Mesenchymal stem cell (in vitro differentiated cells and primary cell): ENCODE measurements around the gene SMARCA5.

Experiments used
- DNase-seq: peaks from one replicate; pipeline ENCODE4 v3.0.0-alpha.2; 2013
- H2AFZ ChIP-seq: one replicate; pipeline ENCODE4 v1.6.1; 2013; ENCODE audit warnings: low read depth, mild to moderate bottlenecking, control low read depth, inconsistent platforms, low read length, moderate library complexity
- H2AK5ac ChIP-seq: 2 replicates; pipeline ENCODE4 v1.6.1; 2013; ENCODE audit warnings: low read length, moderate library complexity, mild to moderate bottlenecking, inconsistent platforms; ENCODE audit not compliant: severe bottlenecking
- H2BK120ac ChIP-seq: one replicate; pipeline ENCODE4 v1.6.1; 2013; ENCODE audit warnings: low read depth, mild to moderate bottlenecking, inconsistent platforms, low read length, moderate library complexity
- H2BK12ac ChIP-seq, 2 experiments: one replicate each; pipeline ENCODE4 v1.6.1; 2013; ENCODE audit warnings: inconsistent platforms in 2 of 2, low read length in 2 of 2, mild to moderate bottlenecking in 2 of 2, moderate library complexity in 2 of 2, control low read depth in 1 of 2
- H2BK15ac ChIP-seq: one replicate; pipeline ENCODE4 v1.6.1; 2013; ENCODE audit warnings: mild to moderate bottlenecking, low read depth, inconsistent platforms; ENCODE audit not compliant: poor library complexity, severe bottlenecking
- H2BK5ac ChIP-seq: 2 replicates; pipeline ENCODE4 v1.6.1; 2013; ENCODE audit warnings: low read depth, mild to moderate bottlenecking, low read length, control low read depth, inconsistent platforms; ENCODE audit not compliant: poor library complexity, severe bottlenecking
- H3K14ac ChIP-seq, 2 experiments: one replicate each; pipeline ENCODE4 v1.6.1; 2013; ENCODE audit warnings: inconsistent platforms in 2 of 2, low read length in 2 of 2, control low read depth in 1 of 2, mild to moderate bottlenecking in 1 of 2, moderate library complexity in 1 of 2
- H3K18ac ChIP-seq, 2 experiments: one replicate each; pipeline ENCODE4 v1.6.1; 2013; ENCODE audit warnings: inconsistent platforms in 2 of 2, low read length in 2 of 2, control low read depth in 1 of 2, low read depth in 1 of 2, mild to moderate bottlenecking in 1 of 2
- H3K23ac ChIP-seq, 2 experiments: one replicate each; pipeline ENCODE4 v1.6.1; 2013; ENCODE audit warnings: inconsistent platforms in 2 of 2, low read length in 2 of 2, mild to moderate bottlenecking in 2 of 2, moderate library complexity in 2 of 2, control low read depth in 1 of 2
- H3K27ac ChIP-seq: 2 replicates; pipeline ENCODE4 v1.5.1; 2013; ENCODE audit warnings: mild to moderate bottlenecking, moderate library complexity, low read length, control low read depth, inconsistent platforms; ENCODE audit not compliant: poor library complexity, severe bottlenecking
- H3K27me3 ChIP-seq, 2 experiments: 2 replicates each; pipeline versions ENCODE4 v1.6.1 to v1.7.0; 2013; ENCODE audit warnings: low read length in 2 of 2, mild to moderate bottlenecking in 2 of 2, moderate library complexity in 2 of 2, control low read depth in 1 of 2, inconsistent platforms in 1 of 2; ENCODE audit not compliant: control insufficient read depth in 1 of 2, insufficient read depth in 1 of 2
- H3K36me3 ChIP-seq, 2 experiments: 2 replicates each; pipeline versions ENCODE4 v1.6.1 to v1.7.0; 2013; ENCODE audit warnings: low read length in 2 of 2, control low read depth in 1 of 2, inconsistent platforms in 1 of 2, low read depth in 1 of 2, mild to moderate bottlenecking in 1 of 2; ENCODE audit not compliant: insufficient read depth in 2 of 2, control insufficient read depth in 1 of 2
- H3K4ac ChIP-seq, 2 experiments: one replicate each; pipeline ENCODE4 v1.6.1; 2013; ENCODE audit warnings: inconsistent platforms in 2 of 2, low read length in 2 of 2, mild to moderate bottlenecking in 2 of 2, moderate library complexity in 2 of 2, control low read depth in 1 of 2, low read depth in 1 of 2
- H3K4me1 ChIP-seq: 2 replicates; pipeline ENCODE4 v1.6.1; 2013; ENCODE audit warnings: low read depth, low read length, control low read depth; ENCODE audit not compliant: control insufficient read depth, insufficient read depth
- H3K4me2 ChIP-seq: 2 replicates; pipeline ENCODE4 v1.6.1; 2013; ENCODE audit warnings: low read length, mild to moderate bottlenecking, inconsistent platforms; ENCODE audit not compliant: poor library complexity, severe bottlenecking
- H3K4me3 ChIP-seq, 2 experiments: 2 replicates each; pipeline versions ENCODE4 v1.5.1 to v1.7.0; 2013; ENCODE audit warnings: low read length in 2 of 2, mild to moderate bottlenecking in 2 of 2, control low read depth in 1 of 2, low read depth in 1 of 2; ENCODE audit not compliant: insufficient read depth in 1 of 2
- H3K79me1 ChIP-seq: replicated peaks from 2 replicates; pipeline ENCODE4 v1.6.1; 2013; ENCODE audit warnings: mild to moderate bottlenecking, control low read depth, low read length, inconsistent platforms; ENCODE audit not compliant: poor library complexity, severe bottlenecking
- H3K9ac ChIP-seq: 2 replicates; pipeline ENCODE4 v1.7.0; 2013; ENCODE audit warnings: mild to moderate bottlenecking, low read length, moderate library complexity
- H3K9me3 ChIP-seq: 2 replicates; pipeline ENCODE4 v1.7.0; 2013; ENCODE audit warnings: mild to moderate bottlenecking, low read length; ENCODE audit not compliant: control insufficient read depth
- H4K8ac ChIP-seq: one replicate; pipeline ENCODE4 v1.6.1; 2013; ENCODE audit warnings: inconsistent platforms, mild to moderate bottlenecking, low read length, moderate library complexity
- H4K91ac ChIP-seq: one replicate; pipeline ENCODE4 v1.6.1; 2013; ENCODE audit warnings: mild to moderate bottlenecking, low read length, inconsistent platforms
- WGBS: methylation state at CpG from one replicate; pipeline ENCODE4 v1.1.7; 2013; ENCODE audit warnings: mixed read lengths; 5-methylcytosine and 5-hydroxymethylcytosine counted together

Gene SMARCA5

GRCh38 chr4:143581331-143581946 is 67.9 kb downstream of the SMARCA5 start:
- H3K9me3 ChIP-seq = peaks cover 27% of the 10 kb centered on the region
- H3K27ac ChIP-seq = no peak overlapping the region
- no peak overlapping the region for H2BK15ac ChIP-seq
- H3K4me1 ChIP-seq = peaks cover 4% of the 10 kb centered on the region
- no peak overlapping the region for H3K14ac ChIP-seq
- 66% methylated on average over 3 of the region's 3 CpGs for WGBS
- H3K23ac ChIP-seq = no peak overlapping the region
- no peak for DNase-seq
- no peak overlapping the region for H3K4me3 ChIP-seq
- H4K91ac ChIP-seq = no peak overlapping the region
- H3K4me2 ChIP-seq = no peak overlapping the region
- no peak overlapping the region for H3K9ac ChIP-seq
- no peak overlapping the region for H2BK5ac ChIP-seq
- no peak overlapping the region for H2BK12ac ChIP-seq
- no peak overlapping the region for H4K8ac ChIP-seq
- H3K79me1 ChIP-seq = no peaks in the 10 kb centered on the region
- H3K27me3 ChIP-seq = no peaks in the 10 kb centered on the region
- no peak overlapping the region for H3K4ac ChIP-seq
- no peak overlapping the region for H3K18ac ChIP-seq
- H3K36me3 ChIP-seq = no peaks in the 10 kb centered on the region
- H2AK5ac ChIP-seq = no peak overlapping the region
- no peak overlapping the region for H2AFZ ChIP-seq
- no peak overlapping the region for H2BK120ac ChIP-seq

GRCh38 chr4:143585548-143585947 is 72.0 kb downstream of the SMARCA5 start:
- Histone ChIP-seq H3K9me3 (peaks cover 23% of the 10 kb centered on the region), H3K4me2 (no peak overlapping the region), H3K36me3 (no peaks in the 10 kb centered on the region), H3K4ac (no peak overlapping the region), H2AFZ (no peak overlapping the region), H3K23ac (no peak overlapping the region), H3K79me1 (no peaks in the 10 kb centered on the region), H3K27me3 (no peaks in the 10 kb centered on the region), H4K91ac (no peak overlapping the region), H2AK5ac (no peak overlapping the region), H3K4me3 (no peak overlapping the region), H3K14ac (no peak overlapping the region), H2BK15ac (no peak overlapping the region), H3K27ac (no peak overlapping the region), H3K18ac (no peak overlapping the region), H4K8ac (no peak overlapping the region), H2BK12ac (no peak overlapping the region), H2BK5ac (no peak overlapping the region), H3K9ac (no peak overlapping the region), H3K4me1 (peaks cover 4% of the 10 kb centered on the region), H2BK120ac (no peak overlapping the region)
- WGBS = 90% methylated on average over 5 of the region's 6 CpGs
- no peak for DNase-seq

- Histone ChIP-seq H3K4me2 (no peak overlapping the region), H2AK5ac (no peak overlapping the region), H2BK5ac (no peak overlapping the region), H3K27me3 (no peaks in the 10 kb centered on the region), H3K23ac (no peak overlapping the region), H3K14ac (no peak overlapping the region), H3K4me3 (no peak overlapping the region), H2BK120ac (no peak overlapping the region), H4K91ac (no peak overlapping the region), H3K27ac (no peak overlapping the region), H3K36me3 (no peaks in the 10 kb centered on the region), H3K79me1 (no peaks in the 10 kb centered on the region), H2AFZ (no peak overlapping the region), H2BK12ac (no peak overlapping the region), H2BK15ac (no peak overlapping the region), H3K4me1 (peaks cover 4% of the 10 kb centered on the region), H3K9ac (no peak overlapping the region), H3K9me3 (peaks cover 23% of the 10 kb centered on the region), H4K8ac (no peak overlapping the region), H3K4ac (no peak overlapping the region), H3K18ac (no peak overlapping the region)
- no peak for DNase-seq
Measured at GRCh38 chr4:143586080-143586479, 72.6 kb downstream of the SMARCA5 start.

GRCh38 chr4:143587703-143588102 is 74.2 kb downstream of the SMARCA5 start:
- Histone ChIP-seq H2BK120ac (no peak overlapping the region), H3K27ac (no peak overlapping the region), H4K8ac (no peak overlapping the region), H3K18ac (no peak overlapping the region), H3K4ac (no peak overlapping the region), H2BK12ac (no peak overlapping the region), H3K4me2 (no peak overlapping the region), H2BK5ac (no peak overlapping the region), H3K4me3 (no peak overlapping the region), H2AK5ac (no peak overlapping the region), H4K91ac (no peak overlapping the region), H3K23ac (no peak overlapping the region), H2AFZ (no peak overlapping the region), H2BK15ac (no peak overlapping the region), H3K36me3 (no peaks in the 10 kb centered on the region), H3K4me1 (no peaks in the 10 kb centered on the region), H3K9ac (no peak overlapping the region), H3K14ac (no peak overlapping the region), H3K9me3 (peaks cover 17% of the 10 kb centered on the region), H3K27me3 (no peaks in the 10 kb centered on the region), H3K79me1 (no peaks in the 10 kb centered on the region)
- DNase-seq = no peak
